Coronary artery (tissue), 2 donors: ENCODE data around the gene MUC5AC.
"Not testable (repeated sequence)": the region's sequence is repeated elsewhere in the genome, so short reads cannot be mapped to it uniquely, and the experiment has no call there.

Experiments
- DNase-seq: peaks from one replicate; pipeline ENCODE4 v3.0.0-alpha.2; 2017; ENCODE audit warnings: low spot score
- H3K27ac ChIP-seq, 2 donors: fragments of 200-600 bp; sonication (generic); one replicate each; pipeline ENCODE4 v1.5.1; 2016 to 2019
- H3K4me3 ChIP-seq: fragments of 200-600 bp; sonication (generic); 2 replicates; pipeline ENCODE4 v1.5.1; 2016; ENCODE audit warnings: mild to moderate bottlenecking, moderate library complexity
- TF ChIP-seq, protein P1 (sequence below): fragments of 200-600 bp; sonication (generic); IDR thresholded peaks from one replicate; pipeline ENCODE4 v1.5.1; 2019; ENCODE audit warnings: antibody characterized with exemption

Gene MUC5AC

DNA sequence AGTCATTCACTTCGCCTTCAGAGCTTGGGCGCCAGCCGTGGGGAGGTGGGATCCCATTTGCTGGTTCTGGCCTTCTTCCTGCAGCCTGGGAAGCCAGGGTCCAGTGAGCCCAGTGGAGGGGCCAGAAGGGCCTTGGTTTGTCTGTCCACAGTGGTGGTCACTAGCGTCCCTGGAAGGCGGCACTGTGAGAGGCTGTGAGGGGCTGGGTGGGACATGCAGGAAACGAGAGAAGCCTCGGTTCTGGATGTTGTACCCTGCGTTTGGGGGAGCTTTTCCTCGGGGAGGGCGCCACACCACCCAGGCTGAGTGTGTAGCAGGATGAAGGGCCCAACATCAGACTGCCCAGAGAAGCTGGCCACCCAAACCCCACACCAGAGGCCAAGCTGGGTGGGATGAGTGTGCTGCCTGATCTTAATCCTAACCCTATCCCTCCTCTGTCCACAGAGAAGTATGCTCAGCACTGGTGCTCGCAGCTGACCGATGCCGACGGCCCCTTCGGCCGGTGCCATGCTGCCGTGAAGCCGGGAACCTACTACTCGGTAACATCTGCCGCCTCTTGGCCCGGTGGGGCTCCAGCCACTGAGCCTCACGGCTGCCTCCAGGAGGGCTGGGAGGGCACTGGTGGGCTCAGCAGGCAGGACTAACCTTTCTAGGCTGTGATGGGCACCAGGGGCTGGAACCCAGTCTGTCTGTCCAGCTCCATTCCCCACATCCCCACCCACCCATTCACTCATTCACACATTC lies 14.4 kb downstream of the MUC5AC start:
- no peak overlapping the region for H3K4me3 ChIP-seq
- H3K27ac ChIP-seq = no peak overlapping the region
- DNase-seq = no peak
- TF ChIP-seq, protein P1, sequence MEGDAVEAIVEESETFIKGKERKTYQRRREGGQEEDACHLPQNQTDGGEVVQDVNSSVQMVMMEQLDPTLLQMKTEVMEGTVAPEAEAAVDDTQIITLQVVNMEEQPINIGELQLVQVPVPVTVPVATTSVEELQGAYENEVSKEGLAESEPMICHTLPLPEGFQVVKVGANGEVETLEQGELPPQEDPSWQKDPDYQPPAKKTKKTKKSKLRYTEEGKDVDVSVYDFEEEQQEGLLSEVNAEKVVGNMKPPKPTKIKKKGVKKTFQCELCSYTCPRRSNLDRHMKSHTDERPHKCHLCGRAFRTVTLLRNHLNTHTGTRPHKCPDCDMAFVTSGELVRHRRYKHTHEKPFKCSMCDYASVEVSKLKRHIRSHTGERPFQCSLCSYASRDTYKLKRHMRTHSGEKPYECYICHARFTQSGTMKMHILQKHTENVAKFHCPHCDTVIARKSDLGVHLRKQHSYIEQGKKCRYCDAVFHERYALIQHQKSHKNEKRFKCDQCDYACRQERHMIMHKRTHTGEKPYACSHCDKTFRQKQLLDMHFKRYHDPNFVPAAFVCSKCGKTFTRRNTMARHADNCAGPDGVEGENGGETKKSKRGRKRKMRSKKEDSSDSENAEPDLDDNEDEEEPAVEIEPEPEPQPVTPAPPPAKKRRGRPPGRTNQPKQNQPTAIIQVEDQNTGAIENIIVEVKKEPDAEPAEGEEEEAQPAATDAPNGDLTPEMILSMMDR = no peak

DNA sequence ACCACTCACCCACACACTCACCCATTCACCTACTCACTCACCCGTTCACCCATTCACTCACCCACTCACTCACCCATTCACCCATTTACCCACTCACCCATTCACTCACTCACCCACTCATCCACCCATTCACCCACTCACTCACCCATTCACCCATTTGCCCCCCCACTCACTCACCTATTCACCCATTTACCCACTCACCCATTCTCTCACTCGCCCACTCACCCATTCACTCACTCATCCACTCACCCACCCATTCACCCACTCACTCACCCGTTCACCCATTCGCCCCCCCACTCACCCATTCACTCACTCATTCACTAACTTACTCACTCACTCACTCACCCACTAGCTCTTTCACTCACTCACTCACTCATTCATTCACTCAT lies 15.0 kb downstream of the MUC5AC start:
- TF ChIP-seq, protein P1 = no peak
- H3K4me3 ChIP-seq = no peak overlapping the region
- H3K27ac ChIP-seq = no peak overlapping the region
- no peak for DNase-seq

DNA sequence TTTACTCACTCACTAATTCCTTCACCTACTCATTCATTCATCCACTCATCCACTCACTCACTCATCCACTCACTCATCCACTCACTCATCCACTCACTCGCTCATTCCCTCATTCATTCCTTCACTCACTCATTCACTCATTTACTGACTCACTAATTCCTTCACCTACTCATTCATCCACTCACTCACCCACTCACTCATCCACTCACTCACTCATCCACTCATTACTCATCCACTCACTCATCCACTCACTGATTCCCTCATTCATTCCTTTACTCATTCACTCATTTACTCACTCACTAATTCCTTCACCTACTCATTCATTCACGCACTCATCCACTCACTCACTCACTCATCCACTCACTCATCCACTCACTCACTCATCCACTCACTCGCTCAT lies 15.6 kb downstream of the MUC5AC start:
- not testable (repeated sequence) for DNase-seq

DNA sequence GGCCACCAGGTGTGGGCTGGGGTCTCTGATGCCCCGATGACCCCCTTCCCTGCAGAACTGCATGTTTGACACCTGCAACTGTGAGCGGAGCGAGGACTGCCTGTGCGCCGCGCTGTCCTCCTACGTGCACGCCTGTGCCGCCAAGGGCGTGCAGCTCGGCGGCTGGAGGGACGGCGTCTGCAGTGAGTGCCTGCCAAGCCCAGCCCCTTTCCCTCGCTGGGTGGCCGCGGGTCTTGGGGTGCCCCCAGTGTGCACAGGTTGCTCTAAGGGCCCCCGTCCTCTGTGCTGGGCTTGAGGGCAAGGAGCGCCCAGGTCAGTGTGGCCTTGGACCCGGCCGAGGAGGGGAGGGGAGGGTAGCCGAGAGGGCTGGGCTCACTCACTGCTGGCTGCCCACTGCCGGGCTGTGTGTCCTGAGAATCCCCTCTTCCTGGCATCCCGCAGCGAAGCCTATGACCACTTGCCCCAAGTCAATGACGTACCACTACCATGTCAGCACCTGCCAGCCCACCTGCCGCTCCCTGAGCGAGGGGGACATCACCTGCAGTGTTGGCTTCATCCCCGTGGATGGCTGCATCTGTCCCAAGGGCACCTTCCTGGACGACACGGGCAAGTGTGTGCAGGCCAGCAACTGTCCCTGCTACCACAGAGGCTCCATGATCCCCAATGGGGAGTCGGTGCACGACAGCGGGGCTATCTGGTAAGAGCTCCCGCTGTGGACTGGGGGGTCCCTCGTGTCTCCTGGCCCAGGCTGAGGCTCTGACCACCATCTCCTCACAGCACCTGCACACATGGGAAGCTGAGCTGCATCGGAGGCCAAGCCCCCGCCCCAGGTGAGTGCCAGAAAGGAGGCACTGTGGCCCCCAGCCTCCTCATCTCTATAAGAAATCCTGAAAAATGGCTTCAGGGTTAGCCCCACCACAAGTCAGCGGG lies 17.0 kb downstream of the MUC5AC start:
- no peak for DNase-seq
- no peak overlapping the region for H3K4me3 ChIP-seq
- TF ChIP-seq, protein P1 = no peak
- H3K27ac ChIP-seq = no peak overlapping the region

More for the DNA sequence above, 15.6 kb downstream of the MUC5AC start:
- not testable (repeated sequence) for H3K4me3 ChIP-seq, H3K27ac ChIP-seq

DNA sequence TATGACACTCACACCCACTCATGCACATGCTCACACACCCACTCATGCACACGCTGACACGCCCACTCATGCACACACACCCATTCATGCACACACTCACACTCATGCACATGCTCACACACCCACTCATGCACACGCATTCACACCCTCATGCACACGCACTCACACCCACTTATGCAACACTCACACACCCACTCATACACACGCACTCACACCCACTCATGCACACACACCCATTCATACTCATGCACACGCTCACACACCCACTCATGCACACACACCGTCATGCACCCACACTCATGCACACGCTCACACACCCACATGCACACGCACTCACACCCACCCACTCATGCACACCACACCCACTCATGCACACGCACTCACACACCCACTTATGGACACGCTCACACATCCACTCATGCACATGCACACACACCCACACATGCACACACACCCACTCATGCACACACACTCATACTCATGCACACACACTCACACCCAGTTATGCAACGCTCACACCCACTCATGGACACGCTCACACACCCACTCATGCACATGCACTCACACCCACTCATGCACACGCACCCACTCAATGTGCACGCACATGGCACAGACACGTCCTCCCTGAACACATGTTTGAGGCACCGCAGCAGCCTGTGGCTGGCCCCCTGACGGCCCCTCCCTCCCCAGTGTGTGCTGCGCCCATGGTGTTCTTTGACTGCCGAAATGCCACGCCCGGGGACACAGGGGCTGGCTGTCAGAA lies 17.9 kb downstream of the MUC5AC start:
- TF ChIP-seq, protein P1 = no peak
- Histone ChIP-seq H3K27ac (no peak overlapping the region), H3K4me3 (no peak overlapping the region)
- no peak for DNase-seq

DNA sequence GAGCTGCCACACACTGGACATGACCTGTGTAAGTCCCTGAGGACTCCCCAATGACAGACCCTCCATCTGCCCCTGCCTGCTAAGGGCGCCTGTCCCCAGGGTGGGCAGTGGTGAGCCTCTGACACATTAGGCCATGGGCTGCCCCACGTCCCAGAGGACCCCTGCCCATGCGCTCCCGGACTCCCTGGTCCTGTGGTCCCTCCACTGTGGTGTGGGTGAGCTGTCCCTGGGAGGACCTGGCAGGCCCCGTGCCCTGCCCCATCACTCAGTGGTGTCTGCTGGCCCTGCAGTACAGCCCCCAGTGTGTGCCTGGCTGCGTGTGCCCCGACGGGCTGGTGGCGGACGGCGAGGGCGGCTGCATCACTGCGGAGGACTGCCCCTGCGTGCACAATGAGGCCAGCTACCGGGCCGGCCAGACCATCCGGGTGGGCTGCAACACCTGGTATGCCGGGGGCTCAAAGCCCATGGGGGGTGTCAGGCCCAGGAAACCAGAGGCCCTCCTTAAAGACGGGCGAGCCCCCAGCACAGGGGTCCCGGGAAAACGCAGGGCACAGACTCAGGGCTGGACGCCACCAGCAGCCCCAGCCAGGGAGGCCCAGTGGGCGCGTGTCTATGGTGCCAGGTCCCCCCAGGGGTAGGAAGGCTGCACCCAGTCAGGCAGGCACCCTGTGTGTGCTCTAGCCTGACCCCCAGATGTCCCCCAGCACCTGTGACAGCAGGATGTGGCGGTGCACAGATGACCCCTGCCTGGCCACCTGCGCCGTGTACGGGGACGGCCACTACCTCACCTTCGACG lies 18.7 kb downstream of the MUC5AC start:
- no peak for DNase-seq
- Histone ChIP-seq H3K27ac (no peak overlapping the region), H3K4me3 (no peak overlapping the region)
- TF ChIP-seq, protein P1 = no peak
